ENCODE measurements around the gene TRIM51.
"Not testable (repeated sequence)": the region's sequence is repeated elsewhere in the genome, so short reads cannot be mapped to it uniquely, and the experiment has no call there.

Gene TRIM51, protein sequence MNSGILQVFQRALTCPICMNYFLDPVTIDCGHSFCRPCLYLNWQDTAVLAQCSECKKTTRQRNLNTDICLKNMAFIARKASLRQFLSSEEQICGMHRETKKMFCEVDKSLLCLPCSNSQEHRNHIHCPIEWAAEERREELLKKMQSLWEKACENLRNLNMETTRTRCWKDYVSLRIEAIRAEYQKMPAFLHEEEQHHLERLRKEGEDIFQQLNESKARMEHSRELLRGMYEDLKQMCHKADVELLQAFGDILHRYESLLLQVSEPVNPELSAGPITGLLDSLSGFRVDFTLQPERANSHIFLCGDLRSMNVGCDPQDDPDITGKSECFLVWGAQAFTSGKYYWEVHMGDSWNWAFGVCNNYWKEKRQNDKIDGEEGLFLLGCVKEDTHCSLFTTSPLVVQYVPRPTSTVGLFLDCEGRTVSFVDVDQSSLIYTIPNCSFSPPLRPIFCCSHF

DNA sequence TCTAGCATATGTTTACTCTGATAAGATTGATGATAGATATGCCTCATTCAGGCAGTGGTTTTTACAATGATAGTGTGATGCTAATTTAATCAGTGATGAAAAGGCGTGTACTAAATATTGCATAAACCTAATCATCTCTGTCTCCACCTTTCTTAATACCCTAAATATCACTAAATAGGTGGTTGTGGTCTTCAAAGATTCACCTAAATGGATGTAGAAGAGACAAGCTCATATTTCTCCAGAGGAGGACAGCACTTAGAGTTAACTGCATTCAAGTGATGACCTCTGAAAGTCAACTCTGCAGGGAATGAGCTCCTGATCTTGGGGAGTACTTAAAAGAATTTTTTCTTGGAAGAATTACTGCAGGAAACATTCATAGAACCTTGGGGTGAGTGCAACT lies at the start of gene TRIM51:
Gene TRIM51, plus strand, starts transcription at position 301 of the 400 bp plus-strand sequence. CDS start 2,132 bp downstream, outside the sequence.
- H3K27me3 ChIP-seq (ENCODE audit: control insufficient read depth in 1 of 2, insufficient read depth in 2 of 2, low read length in 2 of 2); H3K4me3 ChIP-seq (ENCODE audit: low read length in 2 of 2); H3K9me3 ChIP-seq (ENCODE audit: control insufficient read depth in 2 of 2, low read length in 2 of 2); H3K27ac ChIP-seq (ENCODE audit: low read length); H3K9ac ChIP-seq (ENCODE audit: low read length in 2 of 2); H3K36me3 ChIP-seq (ENCODE audit: control insufficient read depth in 2 of 2, insufficient read depth in 2 of 2, low read length in 2 of 2); H3K4me1 ChIP-seq (ENCODE audit: control insufficient read depth, insufficient read depth, low read length): not testable (repeated sequence)

DNA sequence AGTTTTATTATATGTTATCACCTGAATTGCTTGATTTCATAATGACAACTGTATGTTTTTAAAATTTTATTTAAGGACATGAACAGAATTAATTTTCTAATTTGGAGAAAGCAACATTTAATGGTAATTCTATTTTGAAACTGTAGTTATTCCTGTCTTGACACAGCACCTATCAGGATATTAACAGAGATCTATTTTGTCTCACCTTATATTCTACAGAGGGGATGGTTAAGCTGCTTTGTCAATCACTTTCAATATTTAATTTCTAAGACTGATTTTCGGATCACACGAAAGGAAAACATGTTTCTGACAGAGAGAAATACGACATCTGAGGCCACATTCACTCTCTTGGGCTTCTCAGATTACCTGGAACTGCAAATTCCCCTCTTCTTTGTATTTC lies 44.6 kb upstream of the TRIM51 start, which contains the start of gene OR5D16:
Gene OR5D16, plus strand, starts transcription at position 301 of the 400 bp plus-strand sequence. Its CDS starts 0 bp downstream, at position 301.
- Histone ChIP-seq H3K36me3 (ENCODE audit: control insufficient read depth in 2 of 2, insufficient read depth in 2 of 2, low read length in 2 of 2) (no peaks in the 10 kb centered on the region), H3K9me3 (ENCODE audit: control insufficient read depth in 2 of 2, low read length in 2 of 2) (peaks cover 0 to 4% of the 10 kb centered on the region in 2 donors), H3K9ac (ENCODE audit: low read length in 2 of 2) (no peak within 1 kb of the TSS), H3K27ac (ENCODE audit: low read length) (no peak within 1 kb of the TSS), H3K4me1 (ENCODE audit: control insufficient read depth, insufficient read depth, low read length) (no peaks in the 10 kb centered on the region), H3K27me3 (ENCODE audit: control insufficient read depth in 1 of 2, insufficient read depth in 2 of 2, low read length in 2 of 2) (no peaks in the 10 kb centered on the region), H3K4me3 (ENCODE audit: low read length in 2 of 2) (no peak within 1 kb of the TSS)

DNA sequence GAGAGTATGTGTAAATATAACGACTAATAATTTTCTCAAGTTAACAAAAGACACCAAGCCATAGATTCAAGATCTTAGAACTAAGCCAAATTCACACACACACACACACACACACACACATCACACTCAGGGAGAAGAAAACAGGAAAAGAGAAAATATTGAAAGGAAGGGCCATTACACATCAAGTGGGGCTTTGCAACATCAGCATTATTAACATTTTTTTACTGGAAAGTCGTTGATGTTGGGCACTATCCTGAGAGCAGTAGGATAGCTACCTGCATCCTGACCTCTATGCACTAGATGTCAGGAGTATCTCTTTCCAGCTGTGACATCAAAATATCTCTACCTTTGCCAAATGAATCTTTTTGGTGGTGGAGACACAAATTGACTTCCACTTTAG lies 35.6 kb upstream of the TRIM51 start:
- no peak overlapping the region for H3K4me3 ChIP-seq (ENCODE audit: low read length in 2 of 2)
- no peaks in the 10 kb centered on the region for H3K9me3 ChIP-seq (ENCODE audit: control insufficient read depth in 2 of 2, low read length in 2 of 2)
- H3K9ac ChIP-seq (ENCODE audit: low read length in 2 of 2) = no peak overlapping the region
- H3K4me1 ChIP-seq (ENCODE audit: control insufficient read depth, insufficient read depth, low read length) = no peaks in the 10 kb centered on the region
- H3K36me3 ChIP-seq (ENCODE audit: control insufficient read depth in 2 of 2, insufficient read depth in 2 of 2, low read length in 2 of 2) = no peaks in the 10 kb centered on the region
- H3K27me3 ChIP-seq (ENCODE audit: control insufficient read depth in 1 of 2, insufficient read depth in 2 of 2, low read length in 2 of 2) = no peaks in the 10 kb centered on the region
- H3K27ac ChIP-seq (ENCODE audit: low read length) = no peak overlapping the region

- Histone ChIP-seq H3K36me3 (ENCODE audit: control insufficient read depth in 2 of 2, insufficient read depth in 2 of 2, low read length in 2 of 2) (no peaks in the 10 kb centered on the region), H3K27me3 (ENCODE audit: control insufficient read depth in 1 of 2, insufficient read depth in 2 of 2, low read length in 2 of 2) (no peaks in the 10 kb centered on the region), H3K27ac (ENCODE audit: low read length) (no peak overlapping the region), H3K4me3 (ENCODE audit: low read length in 2 of 2) (no peak overlapping the region), H3K9ac (ENCODE audit: low read length in 2 of 2) (no peak overlapping the region), H3K9me3 (ENCODE audit: control insufficient read depth in 2 of 2, low read length in 2 of 2) (no peaks in the 10 kb centered on the region), H3K4me1 (ENCODE audit: control insufficient read depth, insufficient read depth, low read length) (no peaks in the 10 kb centered on the region)
Measured at GRCh38 chr11:55849037-55849436, 34.1 kb upstream of the TRIM51 start.

DNA sequence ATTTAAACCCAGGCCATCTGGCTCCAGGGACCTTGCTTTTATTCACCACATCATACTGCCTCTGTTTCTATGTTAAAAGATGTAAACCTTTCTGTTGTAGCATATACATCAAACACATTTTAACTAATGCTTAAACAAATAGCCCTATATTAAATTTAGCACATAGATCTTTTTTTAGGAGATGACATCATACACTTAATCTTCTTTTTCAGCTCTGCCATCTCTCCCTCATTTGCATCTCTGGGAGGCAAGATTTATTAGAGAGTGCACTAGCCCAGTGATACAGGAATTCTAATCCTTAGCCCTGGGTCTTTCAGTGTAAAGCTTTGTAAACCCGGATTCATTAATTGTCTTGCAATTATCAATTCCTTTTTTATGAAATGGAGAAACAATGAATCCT lies 31.0 kb upstream of the TRIM51 start:
- H3K4me3 ChIP-seq (ENCODE audit: low read length in 2 of 2) = no peak overlapping the region
- H3K27me3 ChIP-seq (ENCODE audit: control insufficient read depth in 1 of 2, insufficient read depth in 2 of 2, low read length in 2 of 2) = no peaks in the 10 kb centered on the region
- H3K36me3 ChIP-seq (ENCODE audit: control insufficient read depth in 2 of 2, insufficient read depth in 2 of 2, low read length in 2 of 2) = no peaks in the 10 kb centered on the region
- no peaks in the 10 kb centered on the region for H3K4me1 ChIP-seq (ENCODE audit: control insufficient read depth, insufficient read depth, low read length)
- no peak overlapping the region for H3K27ac ChIP-seq (ENCODE audit: low read length)
- no peaks in the 10 kb centered on the region for H3K9me3 ChIP-seq (ENCODE audit: control insufficient read depth in 2 of 2, low read length in 2 of 2)
- H3K9ac ChIP-seq (ENCODE audit: low read length in 2 of 2) = no peak overlapping the region

DNA sequence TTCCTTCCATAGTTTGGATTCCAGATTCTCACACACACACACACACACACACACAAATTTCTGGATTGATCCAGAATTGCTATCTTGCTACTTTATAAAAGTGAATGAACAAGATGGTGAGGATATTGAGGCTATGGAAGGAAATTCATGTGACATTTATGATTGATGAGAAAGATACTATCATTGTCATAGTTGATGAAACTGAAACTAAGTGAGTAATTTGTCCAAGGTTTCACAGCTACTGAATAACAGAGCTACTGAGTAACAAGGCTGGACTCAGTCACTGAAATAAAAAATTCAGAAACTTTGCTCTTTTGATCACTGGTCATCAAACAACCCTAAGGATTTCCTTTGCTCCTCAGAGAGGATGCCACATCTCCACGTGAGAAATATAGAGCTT lies 28.4 kb upstream of the TRIM51 start:
- Histone ChIP-seq H3K9ac (ENCODE audit: low read length in 2 of 2) (no peak overlapping the region), H3K9me3 (ENCODE audit: control insufficient read depth in 2 of 2, low read length in 2 of 2) (no peaks in the 10 kb centered on the region), H3K4me3 (ENCODE audit: low read length in 2 of 2) (no peak overlapping the region), H3K27me3 (ENCODE audit: control insufficient read depth in 1 of 2, insufficient read depth in 2 of 2, low read length in 2 of 2) (no peaks in the 10 kb centered on the region), H3K4me1 (ENCODE audit: control insufficient read depth, insufficient read depth, low read length) (no peaks in the 10 kb centered on the region), H3K36me3 (ENCODE audit: control insufficient read depth in 2 of 2, insufficient read depth in 2 of 2, low read length in 2 of 2) (no peaks in the 10 kb centered on the region), H3K27ac (ENCODE audit: low read length) (no peak overlapping the region)

- not testable (repeated sequence) for H3K9ac ChIP-seq (ENCODE audit: low read length in 2 of 2); H3K36me3 ChIP-seq (ENCODE audit: control insufficient read depth in 2 of 2, insufficient read depth in 2 of 2, low read length in 2 of 2)
Measured at GRCh38 chr11:55867354-55867753, 15.7 kb upstream of the TRIM51 start.

DNA sequence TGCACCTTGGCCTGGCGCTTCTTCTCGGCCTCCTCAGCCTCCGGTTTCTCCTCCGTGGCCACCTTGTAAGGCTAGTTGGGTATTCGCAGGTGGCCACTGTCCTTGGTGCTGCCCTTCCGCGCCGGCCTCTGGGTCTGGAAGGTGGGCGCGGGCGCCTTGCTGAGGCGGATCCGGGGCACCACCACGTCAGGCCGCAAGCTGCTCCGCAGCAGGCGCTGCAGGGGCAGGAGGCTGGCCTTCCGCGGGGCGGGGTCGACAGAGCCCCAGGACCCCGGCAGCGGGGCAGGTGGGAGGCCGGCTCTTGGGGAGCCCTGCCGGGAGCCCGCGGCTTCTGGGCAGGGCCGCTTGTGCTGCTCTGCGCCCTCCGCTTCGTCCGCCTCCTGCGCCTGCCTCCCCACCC lies 10.4 kb upstream of the TRIM51 start:
- not testable (repeated sequence) for H3K4me3 ChIP-seq (ENCODE audit: low read length in 2 of 2); H3K27me3 ChIP-seq (ENCODE audit: control insufficient read depth in 1 of 2, insufficient read depth in 2 of 2, low read length in 2 of 2); H3K27ac ChIP-seq (ENCODE audit: low read length); H3K9ac ChIP-seq (ENCODE audit: low read length in 2 of 2); H3K9me3 ChIP-seq (ENCODE audit: control insufficient read depth in 2 of 2, low read length in 2 of 2); H3K4me1 ChIP-seq (ENCODE audit: control insufficient read depth, insufficient read depth, low read length); H3K36me3 ChIP-seq (ENCODE audit: control insufficient read depth in 2 of 2, insufficient read depth in 2 of 2, low read length in 2 of 2)

More at GRCh38 chr11:55867354-55867753, 15.7 kb upstream of the TRIM51 start:
- not testable (repeated sequence) for H3K4me1 ChIP-seq (ENCODE audit: control insufficient read depth, insufficient read depth, low read length); H3K4me3 ChIP-seq (ENCODE audit: low read length in 2 of 2); H3K27ac ChIP-seq (ENCODE audit: low read length); H3K27me3 ChIP-seq (ENCODE audit: control insufficient read depth in 1 of 2, insufficient read depth in 2 of 2, low read length in 2 of 2); H3K9me3 ChIP-seq (ENCODE audit: control insufficient read depth in 2 of 2, low read length in 2 of 2)

DNA sequence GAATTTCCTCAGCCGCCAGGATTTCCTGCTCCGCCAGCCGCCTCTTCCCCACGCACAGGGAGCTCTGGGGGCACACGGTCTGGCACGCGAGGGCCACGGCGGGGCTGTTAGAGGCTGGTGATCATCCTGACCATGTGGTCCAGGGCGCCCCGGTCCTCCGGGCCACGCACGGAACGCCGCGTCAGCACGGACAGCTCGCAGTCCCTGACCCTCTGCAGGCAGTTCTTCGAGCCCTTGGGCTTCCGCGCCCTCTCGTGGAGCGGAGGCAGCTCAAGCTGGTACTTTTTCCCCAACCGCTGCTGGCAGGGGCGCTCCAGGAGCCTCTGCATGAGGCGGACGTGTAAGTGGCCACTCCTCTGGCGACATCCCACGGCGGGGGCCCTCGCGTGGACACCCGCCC lies 10.0 kb upstream of the TRIM51 start:
- not testable (repeated sequence) for H3K27ac ChIP-seq (ENCODE audit: low read length); H3K9ac ChIP-seq (ENCODE audit: low read length in 2 of 2); H3K27me3 ChIP-seq (ENCODE audit: control insufficient read depth in 1 of 2, insufficient read depth in 2 of 2, low read length in 2 of 2); H3K4me3 ChIP-seq (ENCODE audit: low read length in 2 of 2); H3K9me3 ChIP-seq (ENCODE audit: control insufficient read depth in 2 of 2, low read length in 2 of 2); H3K36me3 ChIP-seq (ENCODE audit: control insufficient read depth in 2 of 2, insufficient read depth in 2 of 2, low read length in 2 of 2); H3K4me1 ChIP-seq (ENCODE audit: control insufficient read depth, insufficient read depth, low read length)

DNA sequence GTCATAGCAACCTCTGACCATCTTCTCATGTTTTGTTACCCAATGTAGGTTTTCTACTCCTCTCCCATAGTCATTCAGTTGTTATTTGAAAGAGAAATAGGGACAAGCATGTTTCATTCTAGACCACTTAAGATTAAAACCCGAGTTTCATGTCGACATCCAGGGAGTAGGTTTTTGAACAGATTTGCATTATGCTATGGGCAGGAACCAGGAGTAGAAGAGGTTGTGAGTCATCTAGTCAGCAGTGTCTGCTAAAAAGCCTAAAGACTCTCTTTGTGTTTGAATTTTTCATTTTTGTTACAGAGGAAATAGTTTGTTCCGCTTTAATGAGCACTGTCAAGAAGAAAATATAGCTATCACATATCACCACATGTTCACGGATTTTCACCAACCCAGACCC lies 1.9 kb downstream of the TRIM51 start:
- not testable (repeated sequence) for H3K27ac ChIP-seq (ENCODE audit: low read length); H3K9me3 ChIP-seq (ENCODE audit: control insufficient read depth in 2 of 2, low read length in 2 of 2); H3K4me3 ChIP-seq (ENCODE audit: low read length in 2 of 2)

GRCh38 chr11:55885481-55885880 lies 2.4 kb downstream of the TRIM51 start:
- H3K4me1 ChIP-seq (ENCODE audit: control insufficient read depth, insufficient read depth, low read length); H3K9me3 ChIP-seq (ENCODE audit: control insufficient read depth in 2 of 2, low read length in 2 of 2); H3K9ac ChIP-seq (ENCODE audit: low read length in 2 of 2); H3K27me3 ChIP-seq (ENCODE audit: control insufficient read depth in 1 of 2, insufficient read depth in 2 of 2, low read length in 2 of 2); H3K27ac ChIP-seq (ENCODE audit: low read length); H3K36me3 ChIP-seq (ENCODE audit: control insufficient read depth in 2 of 2, insufficient read depth in 2 of 2, low read length in 2 of 2); H3K4me3 ChIP-seq (ENCODE audit: low read length in 2 of 2): not testable (repeated sequence)

More for the DNA sequence above, 1.9 kb downstream of the TRIM51 start:
- H3K4me1 ChIP-seq (ENCODE audit: control insufficient read depth, insufficient read depth, low read length); H3K9ac ChIP-seq (ENCODE audit: low read length in 2 of 2); H3K36me3 ChIP-seq (ENCODE audit: control insufficient read depth in 2 of 2, insufficient read depth in 2 of 2, low read length in 2 of 2); H3K27me3 ChIP-seq (ENCODE audit: control insufficient read depth in 1 of 2, insufficient read depth in 2 of 2, low read length in 2 of 2): not testable (repeated sequence)
